Epidermal melanocyte (primary cell): ENCODE measurements around the gene LAMTOR2.
A peak's percentile ranks its signal among the peaks of the same experiment; 100 is the strongest.

Experiments
- DNase-seq: peaks from one replicate; pipeline ENCODE4 v3.0.0; 2011; ENCODE audit warnings: low spot score; ENCODE audit not compliant: insufficient read length

LAMTOR2 gene

DNA sequence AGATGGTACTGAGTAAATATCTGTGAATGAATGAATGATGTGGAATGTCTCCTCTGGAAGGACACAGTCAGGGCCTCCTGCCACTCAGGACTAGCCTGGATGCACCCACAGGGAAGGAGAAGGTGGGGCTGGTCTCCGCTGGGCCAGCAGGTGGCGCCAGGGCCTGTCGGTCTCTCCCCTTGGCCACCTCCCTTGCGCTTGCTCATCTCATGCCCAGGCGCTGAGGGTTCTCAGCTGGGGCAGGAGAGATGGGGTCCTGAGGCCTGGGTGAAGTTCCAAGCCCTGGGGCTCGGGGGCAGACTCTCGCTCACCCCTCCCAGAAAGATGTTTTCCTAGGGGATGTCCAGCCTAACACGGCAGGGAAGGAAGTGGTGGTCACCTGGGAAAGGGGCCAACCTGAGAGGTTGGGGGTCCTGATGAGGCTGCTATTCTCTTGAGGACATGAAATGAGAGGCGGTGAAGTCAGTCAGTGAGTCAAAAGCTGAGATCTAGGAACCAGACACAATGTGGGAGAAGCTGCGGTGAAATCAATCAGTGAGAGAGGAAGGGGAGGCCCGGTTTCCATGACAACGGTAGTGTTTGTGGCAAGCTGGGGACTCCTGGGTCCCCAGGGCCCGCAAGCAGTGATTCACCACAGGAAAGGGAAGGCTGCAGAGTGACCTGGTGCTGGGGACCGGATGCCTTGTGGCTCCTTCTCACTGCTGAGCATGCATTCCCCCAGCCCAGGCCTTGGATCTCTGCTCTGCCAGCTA lies 42.2 kb downstream of the LAMTOR2 start:
- DNase-seq, result peak; percentile 81

DNA sequence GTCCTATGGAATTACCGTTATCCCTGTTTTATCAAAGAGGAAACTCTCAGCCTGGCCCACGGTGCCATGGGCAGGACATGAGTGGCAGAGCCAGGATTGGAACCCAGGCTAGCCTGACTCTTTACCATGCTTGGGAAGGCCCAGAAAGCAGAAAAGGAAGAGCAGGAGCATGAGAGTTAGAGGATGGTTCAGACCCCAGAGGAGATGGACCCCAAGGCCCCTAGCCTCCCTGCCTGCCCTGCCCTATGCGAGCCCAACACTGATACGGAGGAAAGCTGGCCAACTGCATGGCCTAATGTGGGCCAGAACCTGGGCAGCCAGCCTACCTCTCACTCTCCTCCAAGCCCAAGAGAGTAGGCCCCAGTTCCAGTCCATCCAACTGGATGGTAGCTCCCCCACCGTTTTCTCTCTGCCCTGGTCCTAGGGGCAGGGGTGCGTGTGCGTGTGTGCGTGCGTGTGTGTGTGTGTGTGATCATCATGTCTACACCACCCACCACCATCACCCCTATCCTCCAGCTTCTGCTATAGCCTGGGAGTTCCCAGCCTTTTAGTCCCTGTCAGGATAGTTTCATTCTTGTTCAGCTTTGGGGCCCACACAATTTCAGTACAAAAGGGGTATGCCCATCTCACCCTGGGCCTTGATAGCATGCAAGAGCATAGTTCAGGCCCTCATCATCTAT lies 43.1 kb downstream of the LAMTOR2 start:
- DNase-seq, result peak; percentile 0

DNA sequence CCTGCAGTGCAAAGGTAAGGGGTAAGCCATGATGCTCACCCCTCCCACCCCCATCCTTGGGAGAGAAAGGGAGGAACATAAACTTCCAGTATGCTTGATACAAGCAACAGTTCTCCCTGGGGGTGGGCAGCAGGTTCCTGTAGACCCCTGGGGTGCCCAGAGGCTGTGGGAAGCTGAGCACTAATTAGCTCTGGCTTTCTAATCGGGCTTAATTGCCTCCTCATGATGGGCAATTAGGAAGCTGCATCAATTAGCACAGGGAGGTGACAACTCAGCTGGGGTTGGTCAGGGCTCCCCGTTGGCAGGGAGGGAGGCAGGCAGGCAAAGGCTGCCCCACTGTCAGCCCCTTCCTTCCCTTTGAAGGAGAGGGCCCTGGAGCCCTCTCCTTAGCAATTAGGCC lies 44.2 kb downstream of the LAMTOR2 start:
- no peak for DNase-seq

DNA sequence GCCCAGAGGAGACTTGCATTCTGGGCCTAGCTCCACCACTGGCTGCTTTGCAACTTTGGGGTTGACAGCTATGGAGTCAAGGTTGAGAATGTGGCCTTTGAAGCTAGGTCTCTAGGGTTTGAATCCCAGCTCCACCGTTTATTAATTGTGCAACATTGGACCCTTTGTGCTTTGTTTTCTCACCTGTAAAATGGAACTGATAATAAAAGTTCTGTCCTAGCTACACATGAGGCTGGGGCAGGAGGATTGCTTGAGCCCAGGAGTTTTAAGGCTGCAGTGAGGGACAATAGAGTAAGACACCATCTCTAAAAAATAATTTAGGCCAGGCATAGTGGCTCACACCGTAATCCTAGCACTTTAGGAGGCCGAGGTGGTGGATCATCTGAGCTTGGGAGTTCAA lies 44.7 kb downstream of the LAMTOR2 start:
- DNase-seq, result no peak

DNA sequence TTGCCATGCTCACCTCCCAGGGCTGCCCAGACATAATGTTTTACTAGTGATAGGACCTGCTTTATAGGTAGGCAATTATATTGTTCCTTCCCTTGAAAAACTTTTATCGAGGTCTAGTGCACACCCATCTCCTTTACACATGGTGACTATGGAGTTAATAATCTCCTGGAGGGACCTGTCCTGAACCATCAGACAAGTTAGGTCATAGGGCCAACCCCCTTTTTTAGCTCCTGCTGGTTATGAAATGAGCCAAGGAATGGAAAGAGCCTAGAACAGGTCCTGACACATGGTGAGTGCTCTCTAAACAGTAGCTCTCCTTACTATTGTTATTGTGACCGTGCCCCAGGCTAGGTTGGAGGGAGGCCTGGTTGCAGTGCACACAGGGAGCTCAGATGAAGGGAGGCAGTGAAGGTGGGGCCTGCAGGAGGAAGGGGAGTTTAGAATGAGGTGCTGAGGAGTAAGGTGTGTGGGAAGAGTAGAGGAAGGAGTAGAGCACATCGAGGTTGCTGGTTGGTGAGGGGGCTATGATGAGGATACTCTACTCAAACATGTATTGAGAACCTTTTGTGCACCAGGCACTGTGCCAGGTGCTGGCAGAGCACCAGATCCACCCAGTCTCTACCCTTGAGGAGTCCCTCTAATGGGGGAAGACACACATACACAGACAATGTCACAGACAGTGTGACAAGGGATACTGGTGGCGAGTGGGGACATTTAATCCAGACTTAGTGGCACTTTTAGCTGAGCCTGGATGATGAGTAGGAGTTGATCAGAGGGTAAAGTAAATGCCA lies 45.8 kb downstream of the LAMTOR2 start:
- DNase-seq, result peak; percentile 14

DNA sequence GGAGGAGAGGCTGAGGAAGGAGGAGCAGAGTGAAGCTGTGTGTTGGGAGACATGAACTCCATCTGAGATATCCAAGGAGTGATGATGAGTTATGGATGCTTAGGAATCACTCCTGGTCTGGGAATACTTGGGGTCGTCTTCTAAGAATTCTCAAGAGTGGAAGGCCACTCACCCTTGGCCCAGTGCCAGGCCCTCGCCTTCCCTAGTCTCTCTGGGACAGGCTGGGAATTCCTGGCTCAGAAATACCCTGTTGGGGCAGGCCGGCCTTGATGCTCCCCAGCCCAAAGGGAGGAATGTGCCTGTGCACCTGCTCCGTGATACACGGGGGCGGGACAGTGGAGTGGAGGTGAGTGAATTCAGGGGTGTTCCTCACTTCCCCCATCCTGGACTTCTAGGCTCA lies 47.3 kb downstream of the LAMTOR2 start:
- no peak for DNase-seq

DNA sequence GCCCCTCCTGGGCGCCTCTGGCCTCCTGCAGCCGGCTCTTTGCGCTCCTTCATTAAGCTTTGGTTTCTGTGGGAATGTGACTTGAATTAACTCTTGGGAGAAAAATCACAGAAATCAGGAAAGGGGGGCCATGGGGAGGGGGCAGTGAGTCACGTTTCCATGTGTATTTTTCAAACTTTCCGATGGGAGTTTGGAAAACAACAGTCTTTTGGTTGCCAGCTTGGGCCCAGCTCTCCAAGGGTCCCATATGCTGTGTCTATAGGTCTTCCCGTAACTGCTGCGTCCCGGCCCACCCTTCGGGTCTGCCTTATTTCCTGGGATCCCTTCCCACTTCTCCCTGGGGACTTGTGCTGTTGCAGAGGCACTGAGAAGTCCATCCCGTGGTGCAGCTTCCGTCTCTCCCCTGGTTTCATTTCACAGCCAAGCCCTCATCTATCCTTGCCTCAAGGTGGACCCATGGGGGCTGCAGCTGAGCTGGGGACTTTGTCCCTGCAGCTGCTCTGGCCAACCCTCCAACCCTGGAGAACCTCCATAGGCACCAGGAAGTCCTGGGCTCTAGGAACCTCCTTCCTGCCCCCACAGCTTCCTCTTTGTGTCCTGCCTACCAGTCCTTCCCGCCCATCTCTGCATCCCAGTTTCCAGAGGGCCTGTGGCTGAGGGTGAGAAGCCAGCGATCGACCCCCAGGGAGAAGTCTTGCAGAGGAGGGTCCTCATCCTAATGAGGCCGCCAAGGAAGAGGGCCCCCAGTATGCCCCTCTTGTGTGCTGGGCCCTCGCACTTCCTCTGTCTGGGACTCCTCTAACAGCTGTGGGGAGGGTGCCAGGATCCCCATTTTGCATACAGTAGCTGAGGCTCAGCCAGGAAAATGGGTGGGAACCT lies 48.3 kb downstream of the LAMTOR2 start:
- DNase-seq, result no peak

DNA sequence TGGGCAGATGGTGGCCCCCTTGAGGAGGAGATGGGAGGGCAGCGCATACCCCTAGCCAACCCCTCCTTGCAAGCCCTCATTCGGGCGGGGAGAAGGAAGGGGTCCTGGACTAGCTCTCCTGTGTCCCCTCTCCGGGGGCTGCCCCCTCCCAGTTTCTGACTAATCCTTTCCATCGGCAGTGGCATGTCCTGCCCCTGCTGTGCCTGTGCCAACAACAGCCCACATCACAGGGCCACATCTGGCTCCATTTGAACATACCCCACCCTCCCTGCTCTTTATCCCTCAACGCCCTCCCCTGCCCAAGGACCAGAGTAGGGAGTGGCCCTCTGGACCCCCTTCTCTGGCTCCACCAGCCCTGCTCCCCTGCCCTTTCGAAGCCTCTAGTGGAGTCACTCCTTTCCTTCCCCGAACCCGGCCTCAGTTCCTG lies 49.0 kb downstream of the LAMTOR2 start:
- peak; percentile 51 for DNase-seq

DNA sequence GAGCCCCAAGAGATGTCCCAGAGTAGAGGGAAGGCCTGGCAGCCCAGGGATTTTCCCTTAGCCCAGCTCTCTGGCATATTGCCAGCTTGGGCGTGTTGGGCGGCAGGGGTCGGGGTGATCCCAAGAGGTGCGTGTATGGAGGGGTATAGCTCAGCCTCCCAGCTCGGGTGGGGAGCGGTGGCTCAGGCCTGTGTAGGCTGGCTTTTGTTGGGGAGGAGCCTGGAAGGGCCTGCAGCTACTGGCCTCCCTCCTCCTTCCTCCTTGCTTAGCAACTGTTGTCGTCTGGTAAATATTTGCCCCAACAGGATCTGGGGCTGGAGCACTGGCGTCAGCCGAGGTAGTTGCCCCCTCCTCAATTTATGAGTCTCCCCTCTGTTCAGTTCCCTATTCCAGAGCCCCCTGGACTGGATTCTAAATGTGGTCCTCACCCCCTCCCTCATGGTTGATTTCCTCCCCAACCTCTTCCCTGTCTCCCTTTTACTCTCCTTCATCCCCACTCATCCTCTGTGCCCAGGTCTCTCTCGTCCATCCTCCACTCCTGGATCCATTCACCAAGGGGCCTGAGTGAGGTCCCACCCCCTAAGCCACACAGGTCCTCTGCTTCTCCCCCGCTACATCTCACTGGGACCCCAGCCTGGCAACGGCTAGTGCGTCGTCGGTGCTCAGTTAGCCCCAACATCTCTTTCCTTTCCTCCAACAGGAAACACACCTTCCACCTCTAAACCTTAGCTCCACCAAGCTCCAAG lies 49.7 kb downstream of the LAMTOR2 start:
- peak; percentile 84 for DNase-seq

DNA sequence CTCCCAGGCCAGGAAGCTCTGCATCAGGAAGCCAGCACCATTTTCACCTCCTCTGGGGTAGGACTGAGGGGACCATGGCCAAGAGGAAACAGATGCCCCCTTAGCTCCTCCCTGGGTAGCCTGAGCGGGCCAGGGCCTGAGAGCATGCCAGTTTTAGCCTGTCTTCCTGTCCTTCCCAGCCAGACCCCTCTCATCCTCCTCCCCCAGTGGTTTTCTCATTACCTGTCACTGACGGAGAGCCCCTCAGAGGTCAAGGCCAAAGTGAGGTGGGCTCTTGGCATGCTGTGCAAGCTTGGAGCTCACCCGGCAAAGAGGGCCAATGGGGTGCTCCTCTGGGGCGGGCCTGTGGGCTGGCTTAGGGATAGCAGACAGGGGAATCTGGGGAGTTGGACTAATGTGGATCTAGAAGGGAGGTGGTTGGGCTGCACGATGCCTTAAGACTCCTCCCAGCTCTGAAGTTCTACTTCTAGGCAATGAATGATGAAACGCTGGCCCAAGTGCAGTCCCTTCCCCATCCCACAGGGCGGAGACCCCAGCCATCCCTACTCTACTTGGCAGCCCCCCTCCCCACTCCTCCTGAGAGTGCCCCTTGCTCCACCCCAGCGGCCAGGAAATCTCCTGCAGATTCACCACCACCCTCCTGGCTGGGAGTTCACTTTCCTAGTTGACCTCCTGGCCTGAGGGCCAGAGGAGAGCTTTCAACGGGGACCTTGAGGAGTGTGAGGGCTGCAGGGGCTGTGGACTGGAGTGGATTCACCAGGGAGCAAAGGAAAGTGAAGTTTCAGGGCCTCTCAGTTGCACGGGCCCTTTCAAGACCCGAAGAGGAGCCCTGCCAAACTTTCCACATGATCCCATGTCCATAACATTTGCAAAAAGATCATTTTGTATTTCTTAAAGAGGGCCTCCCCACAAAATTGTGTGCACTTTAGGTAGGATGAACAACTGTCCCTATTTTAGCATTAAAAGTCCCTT lies 50.6 kb downstream of the LAMTOR2 start:
- no peak for DNase-seq

DNA sequence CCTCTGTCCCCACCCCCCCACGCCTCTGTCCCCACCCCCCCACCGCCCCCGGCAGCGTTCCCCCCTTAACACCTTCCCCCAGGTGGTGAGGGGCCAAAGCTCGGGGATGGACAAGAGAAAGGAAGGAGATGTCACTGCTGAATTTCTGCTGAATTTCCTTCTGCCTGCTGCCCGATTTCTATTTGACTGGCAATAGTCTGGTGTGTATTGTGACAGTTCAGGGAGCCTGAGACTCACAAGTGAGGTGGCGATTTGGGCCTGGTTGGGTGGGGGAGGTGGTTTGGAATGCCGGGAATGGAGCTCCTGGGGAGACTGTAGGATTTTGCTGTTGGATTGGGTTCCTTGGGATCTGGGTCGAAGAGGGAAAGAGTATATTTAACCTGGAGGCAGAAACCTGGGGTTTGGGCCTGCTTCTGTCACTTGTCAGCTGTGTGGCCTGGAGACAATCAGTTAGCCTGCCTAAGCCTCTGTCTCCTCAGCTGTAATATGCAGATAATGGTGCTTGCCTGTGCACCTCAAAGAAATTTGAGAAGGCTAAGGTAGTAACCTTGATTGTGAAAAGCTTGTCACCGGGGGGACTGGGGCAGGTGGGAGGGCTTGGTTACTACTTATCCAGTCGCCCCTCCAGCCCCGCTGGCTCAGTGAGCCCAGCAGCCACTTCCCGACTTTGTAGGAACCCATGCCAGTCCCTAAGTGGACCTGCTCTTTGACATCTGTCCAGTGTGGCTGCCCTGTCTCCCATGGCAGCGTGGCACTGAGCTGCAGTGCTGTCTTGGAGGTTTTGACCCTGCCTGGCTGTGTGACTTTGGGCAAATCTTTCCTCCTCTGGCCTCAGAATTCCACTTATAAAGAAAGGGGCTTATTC lies 52.3 kb downstream of the LAMTOR2 start:
- no peak for DNase-seq

DNA sequence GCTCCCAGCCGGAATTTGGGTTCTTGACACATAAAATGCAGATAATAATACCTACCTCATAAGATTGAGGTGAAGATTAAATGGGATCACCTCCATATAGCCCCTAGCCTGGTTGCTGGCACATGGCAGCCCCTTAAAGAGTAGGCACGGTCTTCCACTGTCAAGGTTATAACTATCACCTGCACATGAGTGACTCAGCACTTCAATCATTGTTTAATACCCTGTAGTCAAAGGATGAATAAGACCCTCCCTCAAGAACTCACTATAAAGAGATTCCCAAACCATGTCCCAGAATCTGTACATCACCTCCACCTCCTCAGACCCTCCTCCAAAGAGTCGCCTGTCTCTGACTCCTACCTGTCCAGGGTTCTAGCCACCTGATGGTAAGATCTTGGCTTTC lies 53.5 kb downstream of the LAMTOR2 start:
- no peak for DNase-seq
